CD4-positive, alpha-beta T cell treated with Interferon gamma for 1 hour (primary cell): ENCODE results near the gene TWNK.
A peak's percentile ranks its signal among the peaks of the same experiment; 100 is the strongest.

Source experiments
- DNase-seq: peaks from one replicate; pipeline ENCODE4 v3.0.0-alpha.2; 2020

Gene TWNK

GRCh38 chr10:101013365-101013825 is 26.1 kb downstream of the TWNK start:
- DNase-seq: no peak

GRCh38 chr10:101014230-101014884 is 27.0 kb downstream of the TWNK start:
- peak; percentile 66 for DNase-seq

- no peak for DNase-seq
These were observed 27.7 kb downstream of the TWNK start for GRCh38 chr10:101014966-101015581.

GRCh38 chr10:101015582-101015973 is 28.2 kb downstream of the TWNK start:
- DNase-seq: no peak

GRCh38 chr10:101016814-101017213 is 29.5 kb downstream of the TWNK start:
- DNase-seq: no peak

DNA sequence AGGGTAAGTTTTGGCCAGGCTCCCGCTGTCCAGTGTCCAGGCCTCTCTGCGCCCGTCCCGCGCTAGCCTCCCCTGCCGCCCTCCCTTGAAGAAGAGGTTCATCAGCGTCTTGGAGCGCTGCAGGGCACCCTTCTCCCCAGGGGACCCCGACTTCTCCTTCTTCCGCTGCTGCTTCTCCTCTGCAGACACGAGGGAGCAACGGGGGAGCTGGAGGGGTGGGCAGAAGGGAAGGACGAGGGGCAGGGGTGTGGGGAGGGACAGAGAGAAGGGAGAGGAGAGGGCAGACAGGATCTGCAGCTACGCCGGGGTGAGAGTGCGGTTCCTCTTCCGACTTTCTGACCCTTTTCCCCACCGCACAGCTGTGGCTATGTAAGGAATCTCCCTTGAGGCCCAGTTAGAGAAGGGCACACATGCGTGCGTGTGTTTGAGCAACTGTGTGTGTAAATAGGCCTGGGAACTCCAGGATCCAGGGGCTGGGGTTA is 30.8 kb downstream of the TWNK start:
- DNase-seq: peak; percentile 24

GRCh38 chr10:101018600-101019439 is 31.5 kb downstream of the TWNK start:
- DNase-seq: peak; percentile 68

DNA sequence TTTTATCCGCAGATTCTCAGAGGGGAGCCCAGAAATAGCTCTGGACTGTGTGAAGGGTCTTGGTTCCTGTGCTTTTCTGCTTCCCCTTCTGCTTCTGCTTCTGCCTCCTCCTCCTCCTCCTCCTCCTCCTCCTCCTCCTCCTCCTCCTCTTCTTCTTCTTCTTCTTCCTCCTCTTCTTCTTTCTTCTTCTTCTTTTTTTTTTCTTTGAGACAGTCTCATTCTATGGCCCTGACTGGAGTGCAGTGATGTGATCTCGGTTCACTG is 32.0 kb downstream of the TWNK start:
- no peak for DNase-seq

GRCh38 chr10:101020427-101021075 is 33.2 kb downstream of the TWNK start:
- no peak for DNase-seq

DNA sequence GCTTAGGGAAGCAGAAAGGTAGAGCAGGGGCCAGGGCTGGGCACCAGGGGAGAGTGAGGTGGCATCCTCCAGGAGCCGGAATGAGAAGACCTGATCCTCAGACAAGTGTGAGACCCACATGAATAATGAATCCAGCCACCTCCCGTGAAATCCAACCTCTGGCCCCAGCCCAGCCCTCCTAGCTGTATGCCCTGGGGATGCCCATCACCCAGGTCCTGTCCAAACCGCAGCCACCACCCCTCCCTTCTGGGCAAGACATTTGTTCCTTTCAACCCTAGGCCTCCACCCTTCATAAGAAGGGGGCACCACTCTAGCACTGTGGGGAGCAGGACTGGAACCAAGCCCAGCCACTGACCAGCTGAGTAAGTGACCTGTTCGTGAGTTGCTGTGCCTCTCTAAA is 33.9 kb downstream of the TWNK start:
- DNase-seq: no peak

DNA sequence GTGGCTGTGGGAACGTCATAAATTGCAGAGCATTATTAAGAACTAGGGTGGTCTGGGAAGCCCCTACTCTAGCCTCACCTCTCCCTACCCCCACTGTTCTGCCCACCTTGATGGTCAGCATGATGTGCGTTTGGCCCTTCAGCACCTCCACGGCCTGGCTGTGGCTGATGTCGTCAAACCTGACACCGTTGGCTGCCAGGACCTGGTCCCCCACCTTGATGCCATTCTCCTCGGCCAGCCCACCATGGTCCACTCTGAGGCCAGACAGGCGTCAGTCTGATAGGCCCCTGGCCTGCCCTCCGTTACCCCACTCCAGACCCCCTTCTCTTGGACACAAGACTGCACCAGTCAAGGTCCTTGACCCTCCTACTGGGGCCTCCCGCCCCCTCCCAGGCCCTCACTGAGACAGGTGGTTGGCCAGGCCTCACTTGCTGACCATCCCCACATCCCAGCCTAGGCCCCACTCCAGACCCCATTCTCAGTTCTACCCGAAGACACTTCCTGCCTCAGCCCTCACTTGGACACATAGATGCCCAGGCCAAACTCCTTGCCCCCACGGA is 34.4 kb downstream of the TWNK start:
- no peak for DNase-seq

DNA sequence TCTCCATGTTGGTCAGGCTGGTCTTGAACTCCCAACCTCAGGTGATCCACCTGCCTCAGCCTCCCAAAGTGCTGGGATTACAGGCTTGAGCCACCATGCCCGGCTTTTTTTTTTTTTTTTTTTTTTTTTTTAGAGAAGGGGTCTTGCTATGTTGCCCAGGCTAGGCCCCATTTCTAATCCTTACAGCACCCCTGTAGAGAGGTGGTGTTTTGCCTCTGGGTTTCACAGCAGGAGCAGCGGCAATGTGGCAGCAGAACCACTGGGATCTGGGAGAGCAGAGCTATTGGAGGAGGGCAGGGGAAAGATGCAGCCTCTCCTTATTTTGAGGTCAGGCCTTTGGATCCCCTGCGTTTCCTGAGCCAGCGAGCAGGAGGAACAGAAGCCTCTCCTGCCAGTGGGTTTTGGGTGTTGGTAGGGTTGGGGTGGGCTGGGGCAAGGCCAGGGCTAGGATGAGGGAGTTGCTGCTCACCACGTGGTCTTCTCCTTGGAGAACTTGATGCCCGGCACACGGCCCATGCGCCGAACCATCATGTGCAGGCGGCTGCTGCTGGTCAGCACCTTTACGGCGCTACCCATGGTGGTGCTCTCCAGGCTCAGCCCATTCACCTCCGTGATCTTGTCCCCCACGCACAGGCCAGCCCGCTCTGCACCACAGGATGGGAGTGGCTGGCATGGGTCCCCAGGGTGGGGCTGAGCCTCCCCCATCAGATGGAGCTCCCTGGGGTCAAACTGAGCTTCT is 35.8 kb downstream of the TWNK start:
- DNase-seq: no peak

DNA sequence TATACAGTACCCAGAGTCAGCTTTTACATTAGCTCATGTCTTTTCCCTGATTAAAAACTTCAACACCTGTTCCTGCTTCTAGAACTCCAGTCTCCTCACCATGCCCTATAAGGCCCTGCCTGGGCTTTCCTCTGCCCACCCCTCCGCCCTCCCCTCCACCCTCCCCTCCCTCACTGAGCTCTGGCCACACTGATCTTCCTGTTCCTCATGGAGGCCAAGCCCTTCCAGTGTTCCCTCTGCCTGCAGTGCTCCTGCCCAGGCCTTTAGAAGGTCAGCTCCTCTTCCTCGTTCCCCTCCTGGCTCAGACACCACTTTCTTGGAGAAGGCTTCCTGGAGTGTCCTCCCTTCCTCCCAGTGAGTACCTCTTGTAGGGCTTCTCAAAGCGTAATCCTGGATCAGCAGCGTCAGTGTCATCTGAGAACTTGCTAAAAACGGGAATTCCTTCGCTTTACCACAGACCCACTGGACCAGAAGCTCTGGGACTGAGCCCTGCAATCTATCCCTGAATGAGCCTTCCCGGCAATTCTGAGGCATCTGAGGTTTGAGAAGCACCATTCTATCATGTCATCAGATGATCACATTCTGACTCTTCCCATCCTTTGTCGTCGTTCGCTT is 39.9 kb downstream of the TWNK start:
- DNase-seq: no peak

DNA sequence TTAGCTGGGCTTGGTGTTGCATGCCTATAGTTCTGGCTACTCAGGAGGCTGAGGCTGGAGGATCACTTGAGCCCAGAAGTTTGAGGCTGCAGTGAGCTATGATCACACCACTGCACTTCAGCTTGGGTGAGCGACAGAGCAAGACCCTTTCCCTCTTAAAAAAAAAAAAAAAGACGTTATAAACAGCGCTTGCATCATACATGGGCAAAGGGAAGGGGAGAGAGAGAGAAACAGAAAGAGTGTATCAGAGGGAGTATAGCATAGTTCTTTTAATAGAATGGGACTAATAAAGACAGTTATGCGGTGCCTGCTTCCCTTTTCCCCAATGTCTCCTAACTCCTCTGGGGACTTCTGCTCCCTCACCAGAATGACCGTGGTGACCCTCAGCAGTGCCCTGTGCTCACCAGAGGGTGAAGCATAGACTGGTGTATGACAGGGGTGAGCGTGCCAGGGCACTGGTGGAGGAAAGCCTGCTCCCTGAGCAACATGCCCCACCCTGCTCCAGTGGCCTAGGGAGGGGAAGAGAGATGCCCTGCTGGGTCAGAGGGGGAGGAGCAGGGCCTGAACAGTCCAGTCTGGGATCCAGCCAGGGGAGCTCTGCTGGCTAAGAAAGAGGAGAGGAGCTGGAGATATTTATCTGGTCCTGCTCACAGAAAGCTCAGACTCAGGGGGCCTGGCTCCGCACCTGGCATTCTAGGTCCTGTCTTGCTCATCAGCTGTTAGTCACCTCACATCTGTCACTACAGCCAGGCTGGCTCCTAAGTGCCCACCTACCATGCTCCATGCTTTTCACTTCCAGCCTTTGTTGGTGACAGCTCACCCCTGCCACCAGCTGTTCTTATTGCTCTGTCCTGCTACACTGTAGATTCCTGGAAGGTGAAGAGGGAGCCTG is 41.3 kb downstream of the TWNK start:
- DNase-seq: no peak

- DNase-seq: no peak
These were observed 42.4 kb downstream of the TWNK start for GRCh38 chr10:101029520-101030295.

- no peak for DNase-seq
These were observed 43.3 kb downstream of the TWNK start for GRCh38 chr10:101030496-101031127.

GRCh38 chr10:101031128-101031795 is 43.9 kb downstream of the TWNK start, which contains the start of the genes PDZD7 and SFXN3:
PDZD7 (minus strand) TSS chr10:101031129; CDS start chr10:101030219, 910 bp downstream.
SFXN3 (plus strand) TSS chr10:101031234; CDS start chr10:101034695, 3,461 bp downstream.
- peak; percentile 93 for DNase-seq

DNA sequence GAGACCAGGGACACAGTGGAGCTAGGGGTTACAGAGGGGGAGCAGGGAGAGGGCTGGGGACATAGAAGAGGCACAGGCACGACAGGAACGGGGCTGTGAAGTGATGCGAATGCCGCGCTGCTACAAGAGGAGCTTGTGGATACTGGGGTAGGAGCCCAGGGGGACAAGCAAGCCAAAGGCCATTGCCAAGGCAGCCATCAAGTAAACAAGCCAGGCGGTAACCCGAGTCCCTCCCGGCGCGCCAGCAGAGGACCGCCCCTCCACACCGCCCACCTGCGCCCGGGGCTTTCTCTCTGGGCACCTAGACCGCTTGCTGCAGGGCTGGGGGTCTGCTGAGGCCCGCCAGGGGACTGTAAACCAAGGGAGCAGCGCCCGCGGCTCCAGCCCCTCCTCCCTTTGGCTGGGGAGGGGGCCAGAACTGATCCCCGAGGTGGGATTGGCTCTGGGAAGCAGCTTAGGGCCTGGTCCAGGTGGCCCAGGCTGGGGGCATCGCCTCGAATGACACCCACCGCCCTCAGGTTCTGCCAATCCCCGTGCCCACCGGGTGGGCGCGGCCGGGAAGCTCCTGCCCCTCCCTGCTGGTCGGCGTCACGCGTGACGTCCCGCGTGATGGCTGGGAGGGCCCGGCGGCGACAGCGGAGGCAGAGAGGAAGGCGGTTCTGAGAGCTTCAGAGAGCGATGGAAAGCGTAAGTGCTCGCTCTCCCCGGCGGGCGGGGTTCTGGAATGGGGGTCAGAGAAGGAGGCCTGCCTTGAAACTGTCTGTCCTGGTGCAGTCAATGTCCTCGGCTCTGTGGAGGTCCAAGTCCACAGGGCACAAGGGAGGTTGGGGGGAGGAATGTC is 44.7 kb downstream of the TWNK start:
- peak; percentile 83 for DNase-seq
